ENCODE measurements around the gene CST7.

The CST7 gene

DNA sequence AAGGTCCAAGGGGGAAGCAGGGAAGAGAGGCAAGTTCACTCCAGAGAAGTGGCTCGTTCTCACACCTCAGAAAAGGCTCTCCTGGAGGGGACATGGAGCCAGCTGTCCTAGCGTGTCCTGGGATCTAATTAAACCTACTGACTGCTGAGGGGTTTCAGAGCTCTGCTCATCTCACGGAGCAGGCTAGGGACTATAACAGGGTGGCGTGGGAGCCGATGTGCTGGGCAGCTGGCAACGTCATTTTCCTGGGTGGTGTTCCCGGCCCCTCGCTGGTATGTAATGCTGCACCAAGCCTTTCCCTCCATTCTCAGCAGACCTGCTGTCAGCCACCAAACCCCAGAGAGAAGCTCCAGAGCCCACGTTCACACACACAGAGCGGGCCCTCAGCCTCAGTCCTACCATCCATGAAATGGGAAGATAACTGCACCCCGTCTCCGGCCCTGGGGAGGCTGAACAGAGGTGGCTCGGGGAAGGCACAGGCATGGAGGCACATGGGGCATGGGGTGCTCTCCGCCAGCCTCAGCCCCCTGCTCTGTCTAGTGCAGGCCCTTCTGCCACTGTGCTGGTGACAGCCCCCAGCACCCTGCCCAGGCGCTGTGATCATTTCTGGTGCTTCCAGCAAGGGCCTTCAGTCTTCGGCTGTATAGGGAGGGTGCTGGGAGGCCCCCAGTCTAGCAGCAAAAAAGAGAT lies 1.9 kb downstream of the CST7 start:
- DNase-seq = no peak

DNA sequence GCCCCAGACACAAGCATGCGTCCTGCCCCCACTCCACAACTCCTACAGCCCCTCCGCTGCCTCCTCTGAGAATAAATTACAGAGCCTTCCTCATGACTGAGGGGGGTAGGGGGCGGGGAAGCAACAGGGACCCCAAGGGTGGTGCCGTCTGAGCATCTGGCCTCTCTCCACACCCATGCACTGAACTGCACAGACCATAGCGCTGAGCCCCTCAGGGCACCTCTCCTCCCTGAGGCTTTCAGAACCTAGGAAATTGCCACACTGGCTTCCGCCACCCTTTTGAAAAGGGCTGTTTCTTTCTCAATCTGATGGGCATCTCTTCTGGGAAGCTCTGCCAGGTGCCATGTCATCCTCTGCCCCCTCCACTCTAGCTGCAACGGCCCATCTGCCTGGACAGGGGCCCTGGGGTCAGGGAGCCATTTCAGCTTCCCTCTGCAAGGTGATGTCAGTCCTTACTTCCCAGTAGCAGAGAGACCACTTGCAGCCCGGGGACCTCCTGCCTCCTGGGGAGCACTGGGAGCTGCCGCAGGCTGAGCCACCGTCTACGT lies 2.5 kb downstream of the CST7 start:
- peak; percentile 64 for DNase-seq

DNA sequence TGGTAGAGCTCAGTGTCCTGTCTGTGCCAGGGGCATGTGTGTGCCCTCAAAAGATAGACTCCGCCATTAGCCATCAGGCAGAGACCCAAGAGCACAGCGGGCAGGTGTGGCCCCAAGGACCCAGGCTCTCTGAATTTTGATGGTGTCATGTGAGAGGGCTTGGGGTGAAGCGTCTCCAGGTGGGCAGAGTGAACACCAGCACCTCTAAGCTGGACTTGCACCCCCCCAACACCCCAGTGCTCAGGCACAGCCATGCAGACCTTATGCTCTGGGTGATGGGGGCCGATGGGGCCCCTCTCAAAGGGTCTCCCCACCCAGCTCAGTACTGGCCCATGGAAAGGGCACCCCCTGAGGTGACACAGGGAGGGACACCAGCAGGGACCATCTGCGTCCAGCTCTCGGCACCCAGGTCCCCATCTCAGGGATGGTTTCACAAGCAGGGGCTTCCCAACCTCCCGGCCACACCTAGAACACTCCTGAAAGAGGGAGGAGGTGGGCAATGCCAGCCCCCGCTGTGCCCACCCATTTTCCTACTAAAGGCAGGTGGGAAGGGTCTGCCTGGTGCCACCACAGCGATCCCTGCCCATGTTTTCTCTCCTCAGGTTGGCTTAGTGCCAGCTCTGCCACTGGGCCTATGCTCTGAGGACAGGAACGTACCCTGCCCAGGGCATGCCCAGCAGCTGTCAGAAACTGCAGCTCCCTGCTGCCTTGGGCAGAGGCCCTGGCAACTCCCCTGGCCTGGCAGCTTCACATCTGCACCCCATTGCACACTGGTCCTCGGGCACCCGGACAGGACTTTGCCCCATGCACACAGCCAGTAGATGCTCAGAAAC lies 3.5 kb downstream of the CST7 start:
- no peak for DNase-seq

DNA sequence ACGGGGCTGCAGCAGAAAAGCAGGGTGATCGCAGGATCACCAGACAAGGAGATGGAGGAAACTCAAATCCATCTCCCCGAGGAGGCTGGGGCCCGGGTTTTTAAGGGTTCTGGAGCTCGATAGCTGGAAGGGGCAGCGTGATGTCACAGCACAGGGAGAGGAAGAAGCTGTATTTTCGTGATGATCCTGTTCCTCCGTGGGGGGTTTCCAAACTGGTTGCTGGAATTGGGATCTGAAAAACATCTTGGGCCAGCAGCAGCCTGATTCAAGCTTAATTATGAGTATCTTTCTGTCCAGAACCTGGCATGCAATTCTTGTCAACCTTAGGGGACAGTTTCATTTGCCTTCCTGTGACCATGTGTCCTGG lies 4.1 kb downstream of the CST7 start:
- no peak for DNase-seq

DNA sequence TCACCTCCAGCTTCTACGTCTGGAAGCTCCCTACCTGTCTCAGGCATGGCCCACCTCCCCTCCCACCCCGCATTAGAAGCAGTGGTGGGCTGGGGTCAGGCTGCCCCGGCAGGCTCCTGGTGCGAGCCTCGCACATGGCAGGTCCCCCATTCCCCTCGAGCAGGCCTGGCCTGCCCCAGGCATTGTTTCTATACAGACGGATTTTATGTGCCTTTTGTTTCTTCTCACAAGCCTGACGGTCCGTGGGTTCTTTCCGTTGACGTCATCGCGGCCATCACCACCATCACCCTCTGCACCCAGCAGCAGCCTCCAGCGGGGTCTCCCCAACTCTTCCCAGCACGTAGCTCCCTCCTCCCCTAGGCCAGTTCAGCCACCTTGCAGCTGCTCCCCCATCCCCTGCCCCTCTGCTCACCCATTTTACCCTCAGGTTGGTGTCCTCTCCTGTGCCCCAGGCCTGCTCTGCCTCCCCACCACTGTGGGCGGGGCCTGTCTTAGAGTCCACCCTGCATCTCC lies 4.6 kb downstream of the CST7 start:
- DNase-seq = no peak

DNA sequence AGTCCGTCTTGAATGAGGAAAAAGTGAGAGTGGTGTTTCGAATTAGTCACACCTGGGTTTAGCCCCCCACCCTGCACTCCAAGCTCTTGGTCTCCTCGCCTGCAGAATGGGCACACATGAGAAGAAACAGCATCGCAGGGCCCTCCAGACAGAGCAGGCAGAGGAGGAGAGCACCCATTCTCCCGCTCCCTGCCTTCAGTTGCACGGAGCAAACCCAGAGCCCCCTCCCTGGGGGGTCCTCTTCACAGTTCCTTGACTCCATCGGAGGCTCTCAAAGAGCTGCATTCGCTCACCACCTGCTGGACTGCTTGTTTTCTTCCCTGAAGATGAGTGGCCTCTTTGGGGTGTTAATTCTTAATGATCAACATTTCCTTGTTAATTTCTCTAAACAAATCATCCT lies 5.1 kb downstream of the CST7 start:
- no peak for DNase-seq

DNA sequence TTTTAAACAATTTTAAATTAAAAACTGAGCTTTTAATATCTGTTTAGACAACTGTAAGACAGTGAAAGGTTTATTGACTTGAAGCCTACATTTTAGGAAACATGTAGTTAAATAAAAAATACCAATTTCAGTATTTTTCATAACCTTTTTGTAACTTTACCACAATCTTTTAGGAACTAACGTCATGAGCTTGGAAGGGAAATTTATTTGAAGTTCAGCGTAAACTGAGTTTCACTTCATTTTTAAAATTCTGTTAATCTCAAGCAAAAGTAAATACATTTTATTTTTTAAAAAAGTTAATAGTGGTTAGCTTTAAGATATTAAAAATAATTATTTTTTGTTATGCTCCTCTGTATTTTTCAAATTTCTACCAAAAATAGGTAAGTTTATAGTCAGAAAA lies 5.5 kb downstream of the CST7 start:
- DNase-seq = no peak

DNA sequence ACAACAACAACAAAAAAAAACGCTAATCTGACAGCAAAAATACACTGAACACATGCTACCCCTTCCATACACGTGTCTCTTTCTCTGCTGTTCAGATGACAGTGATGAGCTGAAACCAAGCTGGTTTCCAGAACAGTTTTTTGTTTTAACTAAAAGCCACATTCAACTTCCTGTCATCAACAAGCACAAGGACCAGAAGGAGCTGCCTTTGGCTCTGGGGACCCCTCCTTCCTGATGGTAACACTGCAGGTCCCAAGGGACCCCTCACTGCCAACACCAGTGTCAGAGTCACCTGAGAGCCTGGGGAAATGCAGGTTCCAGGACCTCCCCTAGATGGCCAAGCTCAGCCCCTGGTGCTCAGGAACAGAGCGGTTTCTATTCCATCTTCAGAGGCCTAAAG lies 6.0 kb downstream of the CST7 start:
- DNase-seq = no peak

DNA sequence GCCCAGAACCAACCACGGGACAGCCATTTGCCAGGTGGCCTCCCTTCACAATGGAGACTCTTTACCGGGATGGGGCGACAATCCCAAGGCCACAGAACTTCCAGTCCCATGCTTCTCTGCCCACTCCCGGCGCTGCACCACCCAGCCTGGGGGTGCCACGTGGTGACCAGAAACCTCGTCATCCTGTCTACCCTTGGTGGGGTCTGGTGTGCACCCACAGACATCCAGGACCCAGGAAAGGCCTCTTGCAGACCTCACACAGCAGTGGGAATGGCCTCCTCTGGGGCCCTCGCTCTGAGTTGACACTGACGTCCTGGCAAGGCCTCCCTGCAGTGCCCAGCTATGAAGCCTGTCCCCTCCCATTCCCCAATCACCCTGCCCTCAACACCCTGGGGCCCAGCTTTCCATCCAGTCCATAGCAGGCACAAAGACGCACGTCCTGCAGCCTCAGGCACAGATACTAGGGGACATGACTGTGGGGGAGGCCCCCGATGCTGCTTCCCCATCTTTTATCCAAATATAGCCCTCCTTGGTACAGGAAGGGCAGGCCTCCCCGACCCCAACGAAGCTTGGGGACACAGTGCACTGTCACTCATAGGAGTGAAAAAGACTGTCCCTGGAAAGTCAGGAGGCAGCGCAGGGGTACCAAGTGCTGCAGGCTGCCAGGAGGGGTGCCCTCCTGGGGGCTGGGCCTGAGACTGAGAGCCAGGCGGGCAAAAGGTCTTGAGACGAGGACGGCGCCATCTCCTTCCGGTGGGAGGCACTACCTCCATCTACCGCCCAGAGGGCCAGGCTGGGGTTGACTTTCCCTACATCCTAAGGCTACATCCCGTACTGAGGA lies 7.2 kb downstream of the CST7 start:
- no peak for DNase-seq

DNA sequence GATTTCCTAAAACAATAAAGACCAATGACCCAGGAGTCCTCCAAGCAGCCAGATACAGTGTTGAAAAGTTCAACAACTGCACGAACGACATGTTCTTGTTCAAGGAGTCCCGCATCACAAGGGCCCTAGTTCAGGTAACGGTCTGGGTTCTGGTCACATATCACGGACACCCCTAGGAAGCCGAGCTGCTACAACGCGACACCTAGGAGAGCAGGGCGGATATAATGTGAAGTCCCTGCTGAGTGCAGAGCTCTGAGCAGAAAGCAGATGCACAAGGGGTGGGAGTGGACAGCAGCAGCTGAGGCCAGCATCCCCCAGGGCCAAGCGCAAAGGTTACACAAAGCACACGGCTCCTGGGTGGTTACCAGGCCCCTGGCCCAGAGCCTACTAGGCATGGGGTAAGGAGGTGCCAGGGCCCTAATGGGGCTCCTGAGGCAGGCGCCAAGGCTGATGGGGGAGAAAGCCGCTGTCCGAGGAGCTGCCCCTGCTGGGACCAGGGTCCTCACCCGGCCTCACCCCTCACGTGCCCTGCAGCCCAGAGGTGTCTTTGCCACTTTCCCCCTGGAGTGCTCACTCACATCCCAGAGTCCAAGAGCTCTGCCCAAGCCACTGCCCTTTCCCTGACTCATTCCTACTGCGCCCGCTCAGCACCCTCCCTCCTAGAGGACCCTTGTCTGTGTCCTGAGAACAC lies 8.4 kb downstream of the CST7 start:
- no peak for DNase-seq

DNA sequence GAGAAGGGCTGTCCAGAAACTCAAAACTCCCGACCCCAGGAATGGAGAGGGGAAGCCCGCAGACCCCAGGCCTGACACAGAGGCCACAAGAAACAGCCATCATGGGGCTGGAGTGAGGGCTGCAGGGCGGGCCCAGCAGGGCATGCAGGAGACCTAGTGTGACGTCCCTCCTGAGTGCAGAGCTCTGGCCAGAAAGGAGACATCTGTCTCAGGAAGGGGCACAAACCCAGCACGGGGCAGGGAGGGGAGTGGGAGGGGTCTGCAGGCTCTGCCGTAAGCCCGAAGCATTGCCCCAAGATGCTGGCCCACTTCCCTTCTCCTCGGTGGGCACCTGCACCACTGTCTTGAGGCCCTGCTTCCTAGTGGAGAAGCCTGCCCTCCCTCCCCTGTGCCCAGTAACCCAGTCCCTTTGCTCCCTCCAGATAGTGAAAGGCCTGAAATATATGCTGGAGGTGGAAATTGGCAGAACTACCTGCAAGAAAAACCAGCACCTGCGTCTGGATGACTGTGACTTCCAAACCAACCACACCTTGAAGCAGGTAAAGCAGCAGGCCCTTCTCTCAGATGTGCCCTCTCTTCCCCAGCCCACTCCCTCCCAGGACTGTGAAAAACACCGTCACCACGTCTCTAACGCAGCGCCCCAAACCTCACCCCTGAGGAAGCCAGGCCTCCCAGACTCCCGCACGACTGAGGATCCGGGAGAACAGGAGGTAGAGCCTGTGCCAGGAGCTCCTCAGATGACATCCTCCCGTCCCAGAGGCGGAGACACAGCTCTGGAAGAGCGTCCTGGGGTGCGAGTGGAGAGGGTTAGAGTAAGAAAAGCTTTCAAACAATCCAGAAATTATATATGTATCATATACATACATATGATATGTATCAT lies 9.7 kb downstream of the CST7 start:
- no peak for DNase-seq

DNA sequence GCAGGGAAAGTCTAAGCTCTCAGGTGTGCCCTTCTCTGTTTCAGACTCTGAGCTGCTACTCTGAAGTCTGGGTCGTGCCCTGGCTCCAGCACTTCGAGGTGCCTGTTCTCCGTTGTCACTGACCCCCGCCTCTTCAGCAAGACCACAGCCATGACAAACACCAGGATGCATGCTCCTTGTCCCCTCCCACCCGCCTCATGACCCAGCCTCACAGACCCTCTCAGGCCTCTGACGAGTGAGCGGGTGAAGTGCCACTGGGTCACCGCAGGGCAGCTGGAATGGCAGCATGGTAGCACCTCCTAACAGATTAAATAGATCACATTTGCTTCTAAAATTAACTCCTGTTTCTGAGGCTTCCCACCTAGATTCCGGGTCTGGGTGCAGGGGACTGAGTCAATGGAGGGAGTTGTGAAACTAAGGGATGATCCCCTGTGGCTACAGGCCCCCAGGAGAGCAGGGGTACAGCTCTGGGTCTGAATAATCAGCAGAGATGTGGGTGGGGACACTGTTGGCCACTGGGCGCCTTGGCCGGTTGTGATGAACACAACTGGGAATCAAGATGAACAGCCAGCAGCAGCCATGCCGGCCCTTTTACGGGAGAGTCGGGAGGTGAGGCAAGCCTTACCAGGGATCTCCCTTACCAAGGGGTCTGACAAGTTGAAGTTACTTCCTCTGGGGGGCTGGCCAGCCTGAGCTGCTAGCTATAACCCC lies 10.7 kb downstream of the CST7 start:
- DNase-seq = no peak

DNA sequence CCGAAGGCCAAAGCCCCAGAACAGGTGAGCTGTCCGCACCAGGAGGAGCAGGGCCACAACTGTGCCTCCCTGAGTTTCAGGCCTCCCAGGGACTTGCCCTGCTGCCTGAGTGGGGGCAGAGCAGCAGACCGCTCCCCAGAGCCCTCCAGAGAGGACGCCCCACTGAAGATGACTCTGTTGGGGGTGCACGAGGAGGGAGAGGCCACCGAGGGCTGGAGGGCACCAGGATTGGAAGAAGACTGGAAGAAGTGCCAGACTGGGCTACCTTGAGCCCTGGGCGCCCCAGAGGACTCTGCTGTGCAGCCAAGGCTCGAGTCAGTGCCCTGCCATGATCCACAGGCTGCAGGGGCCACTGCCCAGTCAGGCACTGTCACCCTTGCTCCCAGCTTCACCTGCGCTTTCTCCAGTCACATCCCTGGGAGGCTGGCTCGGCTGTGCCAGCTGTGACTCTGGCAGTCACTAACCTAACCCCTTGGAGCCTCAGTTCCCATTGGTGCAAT lies 11.3 kb downstream of the CST7 start:
- no peak for DNase-seq

DNA sequence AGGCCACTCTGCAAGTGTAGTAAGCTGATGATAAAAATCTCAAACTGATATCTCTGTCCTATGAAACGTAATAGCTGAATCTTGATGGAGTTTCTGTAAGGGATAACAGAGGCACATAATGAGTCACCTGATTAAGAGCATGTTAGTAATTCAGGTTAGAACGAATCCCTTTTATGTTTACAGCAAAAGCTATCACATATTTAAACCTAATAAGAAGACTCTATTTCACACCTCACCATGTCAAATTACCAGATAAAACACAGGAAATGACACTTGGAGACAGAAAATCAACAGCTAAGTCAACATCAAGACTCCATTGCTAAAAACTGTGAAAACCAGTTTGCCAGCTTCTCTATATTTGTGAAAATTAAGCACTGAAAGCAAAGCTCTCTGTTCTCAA lies 11.8 kb downstream of the CST7 start:
- DNase-seq = no peak

DNA sequence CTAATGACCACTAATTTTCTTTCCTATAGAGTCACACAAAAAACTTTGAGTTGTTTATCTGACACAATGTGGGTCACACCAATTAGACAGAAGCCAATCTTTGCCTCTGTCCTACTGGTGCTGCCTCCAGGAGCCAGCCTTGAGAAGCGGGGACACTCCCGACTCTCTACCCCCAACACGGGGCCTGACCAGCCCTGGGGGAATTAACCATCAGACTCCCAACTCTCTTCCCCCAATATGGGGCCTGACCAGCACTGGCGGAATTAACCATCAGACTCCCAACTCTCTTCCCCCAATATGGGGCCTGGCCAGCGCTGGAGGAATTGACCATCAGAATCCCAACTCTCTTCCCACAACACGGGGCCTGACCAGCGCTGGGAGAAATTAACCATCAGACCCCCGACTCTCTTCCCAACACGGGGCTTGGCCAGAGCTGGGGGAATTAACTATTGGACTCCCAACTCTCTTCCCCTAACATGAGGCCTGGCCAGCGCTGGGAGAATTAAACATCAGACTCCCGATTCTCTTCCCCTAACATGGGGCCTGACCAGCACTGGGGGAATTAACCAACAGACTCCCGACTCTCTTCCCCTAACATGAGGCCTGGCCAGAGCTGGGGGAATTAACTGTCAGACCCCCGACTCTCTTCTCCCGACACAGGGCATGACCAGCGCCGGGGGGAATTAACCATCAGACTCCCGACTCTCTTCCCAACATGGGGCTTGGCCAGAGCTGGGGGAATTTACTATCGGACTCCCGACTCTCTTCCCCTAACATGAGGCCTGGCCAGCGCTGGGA lies 12.5 kb downstream of the CST7 start:
- DNase-seq = no peak

DNA sequence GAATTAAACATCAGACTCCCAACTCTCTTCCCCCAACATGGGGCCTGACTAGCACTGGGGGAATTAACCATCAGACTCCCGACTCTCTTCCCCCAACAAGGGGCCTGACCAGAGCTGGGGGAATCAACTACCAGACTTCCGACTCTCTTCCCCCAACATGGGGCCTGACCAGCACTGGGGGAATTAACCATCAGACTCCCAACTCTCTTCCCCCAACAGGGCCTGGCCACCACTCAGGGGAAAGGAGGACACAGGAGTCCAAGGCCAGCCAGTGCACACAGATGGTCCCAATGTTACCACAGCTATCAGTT lies 13.1 kb downstream of the CST7 start:
- no peak for DNase-seq

DNA sequence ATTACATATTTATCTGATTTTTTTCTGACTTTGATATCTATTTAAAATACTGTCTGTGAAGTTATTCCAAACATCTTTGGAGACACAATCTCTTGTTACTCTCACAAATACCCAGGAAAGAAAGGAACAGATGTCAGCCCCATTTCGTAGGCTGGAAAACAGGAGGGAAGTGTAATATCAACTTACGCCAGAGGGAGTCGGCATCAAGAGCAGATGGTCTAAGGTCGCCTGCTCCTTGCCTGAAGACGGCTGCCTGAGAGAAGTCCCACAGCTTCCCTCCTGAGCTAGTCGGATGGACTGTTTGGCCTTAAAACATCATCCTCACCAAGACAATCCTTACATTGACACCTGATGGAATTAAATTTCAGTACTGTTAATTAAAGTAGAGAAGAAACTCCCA lies 13.4 kb downstream of the CST7 start:
- DNase-seq = no peak

DNA sequence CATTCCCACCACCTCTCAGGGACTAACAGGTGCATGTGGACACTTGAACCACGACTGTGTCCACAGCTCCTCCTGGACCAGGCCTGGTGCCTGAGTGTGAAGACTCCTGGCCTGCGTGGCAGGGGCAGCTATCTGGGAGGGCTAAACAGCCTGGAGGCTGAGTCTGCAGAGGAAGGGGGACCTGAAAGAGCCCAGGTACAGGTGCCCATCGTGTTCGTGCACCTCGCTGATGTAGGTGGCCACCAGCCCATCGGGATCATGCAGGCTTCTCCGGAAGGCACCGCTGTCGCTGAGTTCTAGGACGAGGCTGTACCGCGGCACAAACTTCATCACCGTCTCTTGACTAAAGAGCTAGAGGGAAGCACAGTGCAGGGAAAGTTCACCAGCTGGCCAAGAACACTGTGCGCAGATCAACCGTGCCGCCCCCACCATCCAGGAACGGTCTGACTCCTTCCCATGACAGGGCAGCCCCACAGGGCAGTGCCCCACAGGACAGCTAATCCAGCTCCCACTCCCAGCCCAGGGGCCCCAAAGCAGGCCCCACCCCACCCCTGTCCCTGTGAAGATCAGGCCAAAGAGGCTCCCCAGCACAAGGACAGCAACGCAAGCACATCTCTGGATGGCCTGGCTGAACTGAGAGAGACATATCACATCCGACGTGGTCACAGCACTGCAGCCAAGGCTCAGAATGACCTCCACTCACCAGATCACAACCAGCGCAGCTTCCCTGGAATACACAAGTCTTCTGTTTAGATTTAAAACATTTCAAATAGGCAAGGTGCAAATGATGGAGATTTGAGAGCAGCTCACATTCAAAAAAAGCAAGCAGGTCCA lies 14.8 kb downstream of the CST7 start:
- DNase-seq = no peak

DNA sequence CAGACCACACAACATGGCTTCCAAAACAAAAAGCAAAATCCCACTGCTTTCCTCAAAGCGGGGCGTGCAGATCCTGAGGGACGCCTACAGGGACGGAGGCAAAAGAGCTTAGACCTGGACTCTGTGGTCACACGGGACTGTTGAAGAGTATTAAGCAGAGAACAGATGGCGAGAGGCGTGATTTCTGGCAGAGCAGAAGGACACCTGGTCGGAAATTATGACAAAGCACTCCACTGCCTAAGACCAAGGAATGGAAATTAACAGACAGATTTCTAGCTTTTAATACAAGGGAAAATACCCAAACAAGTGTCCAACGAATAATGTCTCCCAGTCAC lies 15.4 kb downstream of the CST7 start:
- DNase-seq = no peak
